Mesothelial cell of epicardium (in vitro differentiated cells): Measurements from ENCODE around the gene ZNF492. TPM values are rescaled to one million over a fixed set of nuclear protein-coding genes. Genes with fewer than 3 reads are reported as not detected.
"Not testable (repeated sequence)": the region's sequence is repeated elsewhere in the genome, so short reads cannot be mapped to it uniquely, and the experiment has no call there.

Experiments
- DNase-seq, 2 experiments: peaks; one replicate each; pipeline ENCODE4 v3.0.0; 2021; ENCODE audit warnings: low spot score in 2 of 2; ENCODE audit not compliant: unreplicated experiment in 2 of 2
- H3K27ac Mint-ChIP-seq: 2 replicates; pipeline ENCODE4 v1.8.0; 2021; ENCODE audit warnings: mixed read lengths
- H3K27me3 Mint-ChIP-seq: 2 replicates; pipeline ENCODE4 v1.8.0; 2021; ENCODE audit warnings: low read depth, mixed read lengths
- H3K36me3 Mint-ChIP-seq: 2 replicates; pipeline ENCODE4 v1.8.0; 2021; ENCODE audit warnings: mixed read lengths
- H3K4me1 Mint-ChIP-seq: 2 replicates; pipeline ENCODE4 v1.8.0; 2021; ENCODE audit warnings: mixed read lengths
- H3K4me3 Mint-ChIP-seq: 2 replicates; pipeline ENCODE4 v1.8.0; 2021; ENCODE audit warnings: mild to moderate bottlenecking, moderate library complexity, mixed read lengths
- H3K9me3 Mint-ChIP-seq: 2 replicates; pipeline ENCODE4 v1.8.0; 2021; ENCODE audit warnings: mixed read lengths
- CTCF ChIP-seq: fragments of 200-600 bp; sonication (generic); IDR thresholded peaks from one replicate; pipeline ENCODE4 v1.5.0; 2021; ENCODE audit warnings: antibody characterized with exemption; ENCODE audit not compliant: unreplicated experiment
- total RNA-seq: library from RNA; stranded (reverse); gene quantifications from 3 replicates; pipeline ENCODE4 v1.2.1, GENCODE V29; 2021

Gene ZNF492
- total RNA-seq, 1 donor from 2014 or later, result not detected

- Mint-ChIP-seq H3K4me1 (no peaks in the 10 kb centered on the region), H3K9me3 (peaks cover 30% of the 10 kb centered on the region), H3K4me3 (no peak overlapping the region), H3K27ac (no peak overlapping the region), H3K36me3 (peaks cover 2% of the 10 kb centered on the region), H3K27me3 (no peaks in the 10 kb centered on the region)
- no peak for DNase-seq
- TF ChIP-seq CTCF, result no peak
Measured at GRCh38 chr19:22625266-22626035, 8.7 kb upstream of the ZNF492 start.

GRCh38 chr19:22627526-22627925, 6.6 kb upstream of the ZNF492 start:
- H3K36me3 Mint-ChIP-seq, result peaks cover 2% of the 10 kb centered on the region
- H3K27me3 Mint-ChIP-seq, result no peaks in the 10 kb centered on the region
- H3K4me1 Mint-ChIP-seq, result no peaks in the 10 kb centered on the region
- no peak overlapping the region for H3K4me3 Mint-ChIP-seq
- peaks cover 31% of the 10 kb centered on the region for H3K9me3 Mint-ChIP-seq
- no peak overlapping the region for H3K27ac Mint-ChIP-seq
- no peak for TF ChIP-seq CTCF
- DNase-seq, result no peak

- no peak for DNase-seq
- no peak for TF ChIP-seq CTCF
Measured at GRCh38 chr19:22628401-22628800, 5.7 kb upstream of the ZNF492 start.

GRCh38 chr19:22634450-22634827, 315 bp downstream of the ZNF492 start:
- Mint-ChIP-seq H3K27ac (no peak overlapping the region), H3K4me1 (no peaks in the 10 kb centered on the region), H3K9me3 (peaks cover 23% of the 10 kb centered on the region), H3K36me3 (no peaks in the 10 kb centered on the region), H3K27me3 (no peaks in the 10 kb centered on the region), H3K4me3 (no peak overlapping the region)
- no peak for TF ChIP-seq CTCF
- no peak for DNase-seq

More at GRCh38 chr19:22628401-22628800, 5.7 kb upstream of the ZNF492 start:
- no peaks in the 10 kb centered on the region for H3K27me3 Mint-ChIP-seq
- no peak overlapping the region for H3K4me3 Mint-ChIP-seq
- H3K36me3 Mint-ChIP-seq, result peaks cover 2% of the 10 kb centered on the region
- H3K27ac Mint-ChIP-seq, result no peak overlapping the region
- peaks cover 31% of the 10 kb centered on the region for H3K9me3 Mint-ChIP-seq
- H3K4me1 Mint-ChIP-seq, result no peaks in the 10 kb centered on the region

GRCh38 chr19:22685493-22685892, 51.4 kb downstream of the ZNF492 start:
- not testable (repeated sequence) for DNase-seq, H3K27me3 Mint-ChIP-seq, H3K4me1 Mint-ChIP-seq, H3K36me3 Mint-ChIP-seq, H3K27ac Mint-ChIP-seq, H3K4me3 Mint-ChIP-seq
- H3K9me3 Mint-ChIP-seq, result peaks cover 30% of the 10 kb centered on the region

GRCh38 chr19:22702661-22703060, 68.5 kb downstream of the ZNF492 start:
- H3K4me1 Mint-ChIP-seq, H3K27me3 Mint-ChIP-seq, H3K27ac Mint-ChIP-seq, DNase-seq, H3K36me3 Mint-ChIP-seq, H3K4me3 Mint-ChIP-seq: not testable (repeated sequence)
- H3K9me3 Mint-ChIP-seq, result peaks cover 35% of the 10 kb centered on the region

- H3K27me3 Mint-ChIP-seq, H3K36me3 Mint-ChIP-seq, H3K4me1 Mint-ChIP-seq, H3K27ac Mint-ChIP-seq, DNase-seq, H3K4me3 Mint-ChIP-seq: not testable (repeated sequence)
- peaks cover 33% of the 10 kb centered on the region for H3K9me3 Mint-ChIP-seq
Measured at GRCh38 chr19:22703096-22703495, 69.0 kb downstream of the ZNF492 start.
